GM10266 (cell line): ENCODE data around the gene SLC17A7.

Source experiments
- DNase-seq: peaks from one replicate; pipeline ENCODE4 v3.0.0; 2012; ENCODE audit errors: extremely low spot score
- TF ChIP-seq, protein P1 (sequence below): IDR thresholded peaks from 2 replicates; pipeline ENCODE4 v1.5.1; 2012; ENCODE audit warnings: mild to moderate bottlenecking, low read depth; ENCODE audit not compliant: control insufficient read depth, insufficient read depth; ENCODE audit errors: missing control alignments

Gene SLC17A7

DNA sequence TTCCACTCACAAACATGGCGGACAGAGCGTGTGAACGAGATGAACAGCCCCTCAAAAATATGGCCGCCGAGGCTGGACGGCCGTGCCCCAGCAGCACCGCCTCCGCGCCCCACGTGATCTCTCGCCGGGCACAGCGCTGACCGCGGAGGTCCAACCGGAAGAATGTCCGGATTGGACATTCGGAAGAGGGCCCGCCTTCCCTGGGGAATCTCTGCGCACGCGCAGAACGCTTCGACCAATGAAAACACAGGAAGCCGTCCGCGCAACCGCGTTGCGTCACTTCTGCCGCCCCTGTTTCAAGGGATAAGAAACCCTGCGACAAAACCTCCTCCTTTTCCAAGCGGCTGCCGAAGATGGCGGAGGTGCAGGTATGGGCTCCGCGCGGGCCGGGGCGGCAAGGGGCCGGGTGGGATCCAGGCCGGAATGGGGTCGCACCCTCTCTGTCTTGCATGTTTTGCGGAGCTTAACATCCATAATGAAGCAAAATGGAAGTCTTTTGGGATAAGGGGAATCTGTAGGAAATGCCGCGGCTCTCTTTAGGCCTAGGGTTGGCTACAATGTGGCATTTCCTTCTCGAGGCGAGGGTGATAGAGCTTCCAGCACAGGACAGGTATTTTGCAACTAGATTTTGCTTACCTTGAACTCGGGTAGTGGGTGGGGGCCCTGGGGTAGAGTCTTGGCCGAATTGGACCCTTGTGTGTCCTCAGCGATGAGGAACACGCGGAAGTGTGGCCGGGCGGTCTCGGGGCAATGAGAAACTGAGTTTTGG, 46.1 kb upstream of the SLC17A7 start, which contains the start of gene RPL13A:
Gene RPL13A, plus strand, starts transcription at position 332 of the 769 bp plus-strand sequence. Its CDS starts 22 bp downstream, at position 354.
- peak; percentile 96 for DNase-seq
- TF ChIP-seq, protein P1, sequence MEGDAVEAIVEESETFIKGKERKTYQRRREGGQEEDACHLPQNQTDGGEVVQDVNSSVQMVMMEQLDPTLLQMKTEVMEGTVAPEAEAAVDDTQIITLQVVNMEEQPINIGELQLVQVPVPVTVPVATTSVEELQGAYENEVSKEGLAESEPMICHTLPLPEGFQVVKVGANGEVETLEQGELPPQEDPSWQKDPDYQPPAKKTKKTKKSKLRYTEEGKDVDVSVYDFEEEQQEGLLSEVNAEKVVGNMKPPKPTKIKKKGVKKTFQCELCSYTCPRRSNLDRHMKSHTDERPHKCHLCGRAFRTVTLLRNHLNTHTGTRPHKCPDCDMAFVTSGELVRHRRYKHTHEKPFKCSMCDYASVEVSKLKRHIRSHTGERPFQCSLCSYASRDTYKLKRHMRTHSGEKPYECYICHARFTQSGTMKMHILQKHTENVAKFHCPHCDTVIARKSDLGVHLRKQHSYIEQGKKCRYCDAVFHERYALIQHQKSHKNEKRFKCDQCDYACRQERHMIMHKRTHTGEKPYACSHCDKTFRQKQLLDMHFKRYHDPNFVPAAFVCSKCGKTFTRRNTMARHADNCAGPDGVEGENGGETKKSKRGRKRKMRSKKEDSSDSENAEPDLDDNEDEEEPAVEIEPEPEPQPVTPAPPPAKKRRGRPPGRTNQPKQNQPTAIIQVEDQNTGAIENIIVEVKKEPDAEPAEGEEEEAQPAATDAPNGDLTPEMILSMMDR, result no peak

DNA sequence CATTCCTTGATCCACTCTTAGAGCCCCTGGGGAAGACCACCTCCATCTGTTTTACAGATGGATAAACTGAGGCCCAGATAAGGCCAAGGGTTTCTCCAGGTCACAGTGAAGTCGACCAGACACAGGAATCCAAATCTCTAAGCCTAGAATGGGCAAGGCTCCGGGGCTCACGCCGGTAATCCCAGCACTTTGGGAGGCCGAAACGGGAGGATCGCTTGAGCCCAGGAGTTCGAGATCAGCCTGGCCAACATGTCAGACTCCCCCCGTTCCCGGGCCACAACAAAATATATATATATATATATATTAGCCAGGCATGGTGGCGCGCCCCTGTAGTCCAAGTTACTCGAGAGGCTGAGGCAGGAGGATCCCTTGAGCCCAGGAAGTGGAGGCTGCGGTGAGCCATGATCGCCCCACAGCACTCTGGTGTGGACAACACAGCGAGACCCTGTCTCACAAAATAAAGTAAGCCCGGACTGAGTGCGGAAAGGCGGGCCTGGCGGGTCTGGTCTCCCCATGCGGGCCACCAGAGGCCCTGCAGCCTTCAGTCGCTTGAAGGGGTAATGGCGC, 45.5 kb upstream of the SLC17A7 start:
- TF ChIP-seq, protein P1, result no peak
- no peak for DNase-seq

DNA sequence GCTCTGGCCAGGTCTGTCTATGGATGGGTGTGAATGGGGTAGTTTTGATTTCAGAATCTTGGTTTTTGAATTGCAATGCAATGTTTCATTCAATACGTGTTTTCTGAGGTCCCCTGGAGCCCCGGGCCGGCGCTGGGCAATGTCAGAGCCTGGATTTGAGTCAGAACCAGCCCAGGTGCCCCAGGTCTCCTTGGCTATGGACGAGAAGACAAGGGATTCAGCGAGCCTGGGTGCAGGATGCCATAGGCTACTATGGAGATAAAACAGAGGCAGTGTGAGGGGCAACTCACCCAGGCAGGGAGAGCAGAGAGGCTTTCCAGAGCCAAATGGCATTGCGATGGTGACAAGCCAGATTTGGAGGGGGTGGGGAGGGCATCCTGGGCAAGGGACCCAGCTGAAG, 44.9 kb upstream of the SLC17A7 start:
- TF ChIP-seq, protein P1, result no peak
- no peak for DNase-seq

DNA sequence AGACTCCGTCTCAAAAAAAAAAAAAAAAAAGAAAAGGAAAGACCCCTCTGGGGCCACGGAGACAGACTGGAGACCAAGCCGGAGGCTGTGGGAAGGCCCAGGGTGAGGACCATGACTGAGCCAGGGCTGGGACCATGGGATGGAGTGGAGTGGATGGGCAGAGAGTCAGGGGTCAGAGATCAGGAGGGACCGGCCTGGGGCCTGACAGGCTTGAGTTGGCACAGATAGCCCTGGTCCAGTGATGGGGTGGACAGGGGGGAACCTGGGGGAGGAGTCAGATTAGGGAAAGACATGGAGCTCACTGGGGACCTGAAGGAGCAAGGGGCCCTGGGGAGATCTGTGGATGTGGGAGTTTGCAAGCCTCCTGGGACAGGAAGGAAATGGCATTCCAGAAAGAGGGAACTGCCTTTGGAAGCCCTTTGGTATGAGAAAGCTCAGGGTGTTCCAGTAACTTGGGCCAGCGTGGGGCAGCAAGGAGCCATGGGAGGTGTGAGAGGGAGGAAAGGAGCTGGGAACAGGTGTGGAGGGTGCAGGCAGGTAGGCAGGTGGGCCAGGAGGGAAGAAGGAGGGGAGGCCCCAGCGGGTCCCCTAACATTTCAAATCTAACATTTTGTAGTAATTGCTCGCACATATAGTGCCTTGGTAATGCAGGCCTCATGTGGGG, 39.8 kb upstream of the SLC17A7 start:
- TF ChIP-seq, protein P1, result no peak
- no peak for DNase-seq

DNA sequence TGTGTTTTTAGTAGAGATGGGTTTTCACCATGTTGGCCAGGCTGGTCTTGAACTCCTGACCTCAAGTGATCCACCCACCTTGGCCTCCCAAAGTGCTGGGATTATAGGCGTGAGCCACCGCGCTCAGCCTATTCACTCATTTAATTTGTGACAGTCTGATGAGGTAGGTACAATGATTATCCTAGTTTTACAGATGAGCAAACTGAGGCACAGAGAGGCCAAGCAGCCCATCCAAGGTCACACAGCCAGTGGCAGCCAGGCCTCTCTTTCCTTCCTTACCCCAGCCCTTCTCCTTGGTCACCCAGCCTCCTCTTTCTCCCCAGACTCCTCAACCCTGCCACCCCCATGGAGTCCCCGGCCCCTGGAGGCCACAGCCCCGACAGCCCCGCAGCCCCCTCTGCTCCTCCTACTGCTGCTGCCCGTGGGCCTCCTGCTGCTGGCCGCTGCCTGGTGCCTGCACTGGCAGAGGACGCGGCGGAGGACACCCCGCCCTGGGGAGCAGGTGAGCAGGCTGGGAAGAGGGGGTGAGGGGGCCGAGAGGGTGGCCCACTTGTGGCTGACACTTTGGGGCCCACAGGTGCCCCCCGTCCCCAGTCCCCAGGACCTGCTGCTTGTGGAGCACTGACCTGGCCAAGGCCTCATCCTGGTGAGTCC, 38.8 kb upstream of the SLC17A7 start:
- DNase-seq, result no peak
- TF ChIP-seq, protein P1, result no peak

DNA sequence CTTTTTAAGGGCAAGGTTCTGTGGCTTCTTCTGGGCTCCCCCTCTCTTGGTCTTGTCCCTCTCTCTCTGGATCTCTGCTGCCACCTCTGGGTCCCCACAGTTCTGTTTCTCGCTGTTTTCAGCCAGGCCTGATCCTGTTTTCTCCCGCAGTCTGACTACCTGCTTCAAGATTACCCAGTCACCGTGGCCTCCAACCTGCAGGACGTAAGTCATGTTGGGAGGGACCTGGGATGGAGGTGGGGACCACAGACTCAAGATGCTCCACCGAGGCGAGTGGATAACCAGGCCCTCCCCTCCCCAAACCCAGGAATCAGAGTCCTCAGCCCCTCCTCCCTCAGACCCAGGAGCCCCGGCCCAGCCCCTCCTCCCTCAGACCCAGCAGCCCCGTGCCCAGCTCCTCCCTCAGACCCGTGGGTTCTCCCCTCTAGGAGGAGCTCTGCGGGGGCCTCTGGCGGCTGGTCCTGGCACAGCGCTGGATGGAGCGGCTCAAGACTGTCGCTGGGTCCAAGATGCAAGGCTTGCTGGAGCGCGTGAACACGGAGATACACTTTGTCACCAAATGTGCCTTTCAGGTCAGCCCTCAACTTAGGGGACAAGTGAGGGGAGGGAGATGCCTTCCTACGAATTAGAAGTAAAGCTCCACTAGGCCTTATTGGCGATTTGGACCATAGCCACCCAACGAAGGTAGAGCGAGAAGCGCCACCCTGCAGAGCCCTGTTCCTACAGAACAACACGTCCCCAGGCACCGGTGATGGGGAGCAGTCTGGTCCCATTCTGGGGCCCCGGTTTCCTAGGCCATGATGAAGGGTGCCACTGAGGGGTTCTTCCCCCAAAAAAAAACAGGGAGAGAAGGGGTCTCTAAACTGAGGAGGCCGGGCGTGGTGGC, 34.9 kb upstream of the SLC17A7 start:
- no peak for DNase-seq
- TF ChIP-seq, protein P1, result no peak
